A549 (cell line): ENCODE measurements around the gene UTP15. TPM values are rescaled to one million over a fixed set of nuclear protein-coding genes. Genes with fewer than 3 reads are reported as not detected.

Source experiments
- ATAC-seq, 2 experiments: fragments of 200-7000 bp in 1 of 2; fragments of >200 bp in 1 of 2; cut with Nextera tagmentation in 1 of 2; cut with Tn5 transposase in 1 of 2; 3 replicates each; pipeline versions ENCODE4 v1.8.0 to v1.9.1; 2018 to 2020; ENCODE audit warnings: mild to moderate bottlenecking in 1 of 2, moderate library complexity in 1 of 2
- CTCF ChIA-PET: fragments of 300-600 bp; sonication (Branson Sonifier 250); formaldehyde crosslinking; extraction: SDS; loops from one replicate; lab custom pipeline; 2021; ENCODE audit warnings: antibody characterized with exemption, inconsistent platforms; lab: Yijun Ruan, JAX
- POLR2A ChIA-PET: fragments of 350-600 bp; formaldehyde crosslinking; extraction: SDS; loops from one replicate; lab custom pipeline; 2021; ENCODE audit warnings: antibody characterized with exemption, inconsistent platforms; lab: Yijun Ruan, JAX
- DNase-seq, 2 experiments: peaks; one replicate each; pipeline versions ENCODE4 v3.0.0 to v3.0.0-alpha.2; 2011 to 2016; ENCODE audit warnings: low read depth in 1 of 2, low spot score in 1 of 2
- FAIRE-seq: peaks from 2 replicates; lab custom pipeline; 2011; peaks lifted over from hg19 to GRCh38; lab: Jason Lieb, UNC
- H3K27ac ChIP-seq, 2 experiments: fragments of >200 bp; sonication (Bioruptor Twin); formaldehyde crosslinking; 3 replicates each; pipeline ENCODE4 v1.5.1; 2016 to 2017
- H3K4me1 ChIP-seq: fragments of >200 bp; sonication (Bioruptor Twin); formaldehyde crosslinking; 3 replicates; pipeline ENCODE4 v1.6.1; 2016
- H3K4me2 ChIP-seq: fragments of >200 bp; sonication (Bioruptor Twin); formaldehyde crosslinking; 3 replicates; pipeline ENCODE4 v1.6.1; 2016
- H3K4me3 ChIP-seq: fragments of >200 bp; sonication (Bioruptor Twin); formaldehyde crosslinking; 3 replicates; pipeline ENCODE4 v1.5.1; 2016
- H3K9me3 ChIP-seq: fragments of >200 bp; sonication (Bioruptor Twin); formaldehyde crosslinking; 3 replicates; pipeline ENCODE4 v1.6.1; 2016
- BHLHE40 ChIP-seq: IDR thresholded peaks from 2 replicates; pipeline ENCODE4 v1.6.1; 2012; ENCODE audit warnings: low read depth, low read length, inconsistent platforms
- CBX2 ChIP-seq: fragments of 200-600 bp; sonication (generic); IDR thresholded peaks from 2 replicates; pipeline ENCODE4 v1.6.1; 2016; ENCODE audit warnings: low read depth, mild to moderate bottlenecking, borderline replicate concordance
- CBX8 ChIP-seq: fragments of 200-600 bp; sonication (generic); IDR thresholded peaks from 2 replicates; pipeline ENCODE4 v1.6.1; 2016
- CHD2 ChIP-seq: fragments of 150-350 bp; IDR thresholded peaks from 2 replicates; pipeline ENCODE4 v1.6.1; 2014; ENCODE audit warnings: low read length; ENCODE audit not compliant: partially characterized antibody
- CHD4 ChIP-seq: fragments of 200-600 bp; sonication (generic); IDR thresholded peaks from 2 replicates; pipeline ENCODE4 v1.6.1; 2016; ENCODE audit warnings: antibody characterized with exemption, mild to moderate bottlenecking, borderline replicate concordance
- JUNB ChIP-seq: fragments of >200 bp; sonication (Bioruptor Twin); formaldehyde crosslinking; IDR thresholded peaks from 2 replicates; pipeline ENCODE4 v1.6.1; 2016
- KDM1A ChIP-seq: fragments of 200-600 bp; sonication (generic); IDR thresholded peaks from 2 replicates; pipeline ENCODE4 v1.6.1; 2016; ENCODE audit warnings: low read depth, mild to moderate bottlenecking
- KDM5A ChIP-seq: fragments of 200-600 bp; sonication (generic); IDR thresholded peaks from 2 replicates; pipeline ENCODE4 v1.6.1; 2016; ENCODE audit warnings: antibody characterized with exemption, mild to moderate bottlenecking
- MYC ChIP-seq: IDR thresholded peaks from 2 replicates; pipeline ENCODE4 v1.6.1; 2012; ENCODE audit warnings: mild to moderate bottlenecking, inconsistent platforms, low read length, improper control_type of control experiment, borderline replicate concordance
- PHF8 ChIP-seq: fragments of 200-600 bp; sonication (generic); IDR thresholded peaks from 2 replicates; pipeline ENCODE4 v1.6.1; 2016; ENCODE audit warnings: low read depth, mild to moderate bottlenecking, antibody characterized with exemption, moderate library complexity, borderline replicate concordance
- POLR2A ChIP-seq: IDR thresholded peaks from 2 replicates; pipeline ENCODE4 v1.6.1; 2012; ENCODE audit warnings: mild to moderate bottlenecking, low read length
- RAD21 ChIP-seq, 2 experiments: fragments of >200 bp in 1 of 2; sonication (Bioruptor Twin) in 1 of 2; formaldehyde crosslinking in 1 of 2; IDR thresholded peaks in 1 of 2; conservative IDR thresholded peaks in 1 of 2; 2 replicates in 1 of 2; 3 replicates in 1 of 2; pipeline ENCODE4 v1.6.1; 2012 to 2018; ENCODE audit warnings: inconsistent platforms in 1 of 2
- RNF2 ChIP-seq: fragments of 200-600 bp; sonication (generic); IDR thresholded peaks from 2 replicates; pipeline ENCODE4 v1.6.1; 2016; ENCODE audit warnings: low read depth, mild to moderate bottlenecking, antibody characterized with exemption, moderate library complexity, borderline replicate concordance
- WGBS: methylation state at CpG from one replicate; pipeline ENCODE4 v1.1.6; 2017; ENCODE audit errors: missing lambda C conversion rate; 5-methylcytosine and 5-hydroxymethylcytosine counted together
- polyA plus RNA-seq, 4 experiments: library from polyadenylated mRNA; depleted of rRNA in 3 of 4; stranded (reverse); fragments of >200 nt; fragmentation: RNase III in 1 of 4; extraction: RNeasy Plus Mini Kit Qiagen cat#74134 plus additional on column Dnase treatment in 1 of 4; gene quantifications; 2 replicates in 3 of 4; 3 replicates in 1 of 4; pipeline ENCODE4 v1.2.3, GENCODE V29; 2011 to 2017
- TF ChIP-seq, protein P1 (sequence below): IDR thresholded peaks from 2 replicates; pipeline ENCODE4 v1.6.1; 2012; ENCODE audit warnings: low read depth, borderline replicate concordance
- TF ChIP-seq, protein P2 (sequence below): fragments of 450-650 bp; IDR thresholded peaks from 2 replicates; pipeline ENCODE4 v1.6.1; 2014; ENCODE audit warnings: antibody characterized with exemption
- TF ChIP-seq, protein P3 (sequence below): fragments of 150-350 bp; IDR thresholded peaks from 2 replicates; pipeline ENCODE4 v1.6.1; 2014; ENCODE audit warnings: low read depth, mild to moderate bottlenecking, low read length
- TF ChIP-seq, protein P4 (sequence below): fragments of >200 bp; sonication (Bioruptor Twin); formaldehyde crosslinking; IDR thresholded peaks from 2 replicates; pipeline ENCODE4 v1.6.1; 2016
- TF ChIP-seq, protein P5 (sequence below): IDR thresholded peaks from 2 replicates; pipeline ENCODE4 v1.6.1; 2012
- TF ChIP-seq, protein P6 (sequence below): fragments of >200 bp; sonication (Bioruptor Twin); formaldehyde crosslinking; IDR thresholded peaks from 3 replicates; pipeline ENCODE4 v1.6.1; 2016

UTP15 gene
- polyA plus RNA-seq, 2 of the 4 experiments (the other 2 are of a cell fraction), result 21.6 to 44.0 TPM

DNA sequence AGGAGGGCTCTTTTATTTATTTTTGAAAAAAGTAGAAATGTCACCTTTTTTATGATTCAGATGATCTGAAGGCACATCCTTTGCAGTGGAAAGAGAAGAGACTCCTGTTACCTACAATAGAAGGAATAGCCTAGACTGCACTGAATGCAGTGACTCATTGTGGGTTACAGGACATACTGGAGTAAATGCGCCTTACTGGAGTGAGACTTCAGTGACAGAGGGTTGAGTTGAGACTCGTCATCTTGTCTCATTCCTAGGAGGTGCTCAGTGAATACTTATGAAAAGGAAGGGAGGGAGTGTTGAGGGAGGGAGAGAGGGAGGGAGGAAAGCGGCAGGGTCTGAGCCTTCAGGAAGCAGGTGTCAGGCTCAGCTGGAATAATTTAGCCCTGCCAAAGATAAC is 25.4 kb upstream of the UTP15 start:
- peak in 1 of 2 experiments; percentile 35 for DNase-seq
- no peak for FAIRE-seq
- ATAC-seq, result peak; percentile 41 to 52; a peak in 3 of 6 replicates
- H3K4me2 ChIP-seq, result peak overlapping the region; percentile 20; the same call in 1 of the 3 replicates
- CTCF ChIA-PET, result interaction anchor here (1.0 to 12.3 kb wide), 5 partner anchors 10 to 253 kb away, joined by 3 to 193 read pairs (median 4); no protein-coding TSS in a partner anchor
- POLR2A ChIA-PET, result no interaction called here
- no peak overlapping the region for H3K4me3 ChIP-seq
- 52% methylated on average over 3 of the region's 3 CpGs for WGBS
- peak overlapping the region; percentile 80 to 84; a peak in 5 of 6 replicates for H3K27ac ChIP-seq
- peaks cover 41% of the 10 kb centered on the region for H3K4me1 ChIP-seq
- peaks cover 4% of the 10 kb centered on the region; the same call in 2 of the 3 replicates for H3K9me3 ChIP-seq
- TF ChIP-seq, protein P1, sequence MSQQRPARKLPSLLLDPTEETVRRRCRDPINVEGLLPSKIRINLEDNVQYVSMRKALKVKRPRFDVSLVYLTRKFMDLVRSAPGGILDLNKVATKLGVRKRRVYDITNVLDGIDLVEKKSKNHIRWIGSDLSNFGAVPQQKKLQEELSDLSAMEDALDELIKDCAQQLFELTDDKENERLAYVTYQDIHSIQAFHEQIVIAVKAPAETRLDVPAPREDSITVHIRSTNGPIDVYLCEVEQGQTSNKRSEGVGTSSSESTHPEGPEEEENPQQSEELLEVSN, result no peak
- TF ChIP-seq CHD2 (no peak), RAD21 (conservative IDR thresholded peaks at IDR 0.05 in 1 of 2, IDR thresholded peaks at IDR 0.05 in 1 of 2) (no peak), POLR2A (no peak), JUNB (no peak), MYC (no peak), CHD4 (no peak), KDM1A (no peak), RNF2 (no peak), CBX2 (no peak), PHF8 (no peak), CBX8 (no peak), BHLHE40 (no peak)
- TF ChIP-seq, protein P2, sequence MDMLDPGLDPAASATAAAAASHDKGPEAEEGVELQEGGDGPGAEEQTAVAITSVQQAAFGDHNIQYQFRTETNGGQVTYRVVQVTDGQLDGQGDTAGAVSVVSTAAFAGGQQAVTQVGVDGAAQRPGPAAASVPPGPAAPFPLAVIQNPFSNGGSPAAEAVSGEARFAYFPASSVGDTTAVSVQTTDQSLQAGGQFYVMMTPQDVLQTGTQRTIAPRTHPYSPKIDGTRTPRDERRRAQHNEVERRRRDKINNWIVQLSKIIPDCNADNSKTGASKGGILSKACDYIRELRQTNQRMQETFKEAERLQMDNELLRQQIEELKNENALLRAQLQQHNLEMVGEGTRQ, result no peak
- TF ChIP-seq, protein P3, sequence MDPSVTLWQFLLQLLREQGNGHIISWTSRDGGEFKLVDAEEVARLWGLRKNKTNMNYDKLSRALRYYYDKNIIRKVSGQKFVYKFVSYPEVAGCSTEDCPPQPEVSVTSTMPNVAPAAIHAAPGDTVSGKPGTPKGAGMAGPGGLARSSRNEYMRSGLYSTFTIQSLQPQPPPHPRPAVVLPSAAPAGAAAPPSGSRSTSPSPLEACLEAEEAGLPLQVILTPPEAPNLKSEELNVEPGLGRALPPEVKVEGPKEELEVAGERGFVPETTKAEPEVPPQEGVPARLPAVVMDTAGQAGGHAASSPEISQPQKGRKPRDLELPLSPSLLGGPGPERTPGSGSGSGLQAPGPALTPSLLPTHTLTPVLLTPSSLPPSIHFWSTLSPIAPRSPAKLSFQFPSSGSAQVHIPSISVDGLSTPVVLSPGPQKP, result no peak
- TF ChIP-seq, protein P4, sequence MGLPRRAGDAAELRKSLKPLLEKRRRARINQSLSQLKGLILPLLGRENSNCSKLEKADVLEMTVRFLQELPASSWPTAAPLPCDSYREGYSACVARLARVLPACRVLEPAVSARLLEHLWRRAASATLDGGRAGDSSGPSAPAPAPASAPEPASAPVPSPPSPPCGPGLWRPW, result no peak
- TF ChIP-seq, protein P5, sequence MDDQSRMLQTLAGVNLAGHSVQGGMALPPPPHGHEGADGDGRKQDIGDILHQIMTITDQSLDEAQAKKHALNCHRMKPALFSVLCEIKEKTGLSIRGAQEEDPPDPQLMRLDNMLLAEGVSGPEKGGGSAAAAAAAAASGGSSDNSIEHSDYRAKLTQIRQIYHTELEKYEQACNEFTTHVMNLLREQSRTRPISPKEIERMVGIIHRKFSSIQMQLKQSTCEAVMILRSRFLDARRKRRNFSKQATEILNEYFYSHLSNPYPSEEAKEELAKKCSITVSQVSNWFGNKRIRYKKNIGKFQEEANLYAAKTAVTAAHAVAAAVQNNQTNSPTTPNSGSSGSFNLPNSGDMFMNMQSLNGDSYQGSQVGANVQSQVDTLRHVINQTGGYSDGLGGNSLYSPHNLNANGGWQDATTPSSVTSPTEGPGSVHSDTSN, result no peak

DNA sequence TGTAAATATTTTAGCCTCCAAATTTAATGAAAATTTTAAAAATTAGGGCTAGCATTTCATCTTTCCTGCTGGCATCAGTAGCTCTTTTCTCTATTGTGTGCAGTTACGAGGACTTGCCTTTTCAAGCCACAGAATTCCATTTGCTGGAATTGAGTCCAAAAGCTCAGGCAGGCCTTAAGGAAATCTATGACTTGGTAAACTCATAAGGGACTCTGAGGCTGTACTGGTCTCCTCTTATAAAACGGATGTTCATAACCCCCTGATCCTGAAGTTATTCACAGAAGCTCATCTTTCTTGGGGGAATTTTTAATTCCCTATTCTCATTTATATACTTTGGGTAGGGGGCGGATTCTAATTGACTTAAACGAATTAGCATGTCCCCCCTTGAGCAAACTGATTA is 23.5 kb upstream of the UTP15 start:
- no peak for DNase-seq
- 56% methylated on average over 4 of the region's 4 CpGs for WGBS
- ChIA-PET POLR2A (interaction anchor here (0.6 kb wide), 2 partner anchors 23 to 104 kb away, joined by 4 read pairs; partner anchors contain the start of genes ANKRA2 and UTP15), CTCF (interaction anchor here (0.7 to 12.3 kb wide), 6 partner anchors 12 to 39 kb away, joined by 3 to 193 read pairs (median 4); no protein-coding TSS in a partner anchor)
- H3K4me2 ChIP-seq, result peak overlapping the region; percentile 91
- FAIRE-seq, result no peak
- no peaks in the 10 kb centered on the region for H3K9me3 ChIP-seq
- ATAC-seq, result no peak
- peaks cover 43% of the 10 kb centered on the region for H3K4me1 ChIP-seq
- peak overlapping the region; percentile 80 to 84 for H3K27ac ChIP-seq
- no peak for TF ChIP-seq CBX2
- TF ChIP-seq, protein P6, sequence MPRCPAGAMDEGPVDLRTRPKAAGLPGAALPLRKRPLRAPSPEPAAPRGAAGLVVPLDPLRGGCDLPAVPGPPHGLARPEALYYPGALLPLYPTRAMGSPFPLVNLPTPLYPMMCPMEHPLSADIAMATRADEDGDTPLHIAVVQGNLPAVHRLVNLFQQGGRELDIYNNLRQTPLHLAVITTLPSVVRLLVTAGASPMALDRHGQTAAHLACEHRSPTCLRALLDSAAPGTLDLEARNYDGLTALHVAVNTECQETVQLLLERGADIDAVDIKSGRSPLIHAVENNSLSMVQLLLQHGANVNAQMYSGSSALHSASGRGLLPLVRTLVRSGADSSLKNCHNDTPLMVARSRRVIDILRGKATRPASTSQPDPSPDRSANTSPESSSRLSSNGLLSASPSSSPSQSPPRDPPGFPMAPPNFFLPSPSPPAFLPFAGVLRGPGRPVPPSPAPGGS, result no peak
- no peak for TF ChIP-seq KDM5A
- TF ChIP-seq RAD21 (conservative IDR thresholded peaks at IDR 0.05 in 1 of 2, IDR thresholded peaks at IDR 0.05 in 1 of 2), result no peak
- no peak overlapping the region for H3K4me3 ChIP-seq
